Measurements from ENCODE around the gene THAP4.

GRCh38 chr2:241548451-241548835 lies 88.5 kb downstream of the THAP4 start:
- no peak for TF ChIP-seq CTCF (IDR thresholded peaks at IDR 0.05; ENCODE audit: low read depth, low read length)
- no peak for TF ChIP-seq EZH2phosphoT487 (IDR thresholded peaks at IDR 0.05; ENCODE audit: low read depth)
